Measurements from ENCODE around the gene ATM. TPM values are rescaled to one million over a fixed set of nuclear protein-coding genes. Genes with fewer than 3 reads are reported as not detected.

The ATM gene
- total RNA-seq, 1 experiment from 2014 or later = 529 TPM

- Histone ChIP-seq H3K27ac (ENCODE audit: low read length) (no peak overlapping the region), H3K9me3 (ENCODE audit: low read length) (no peaks in the 10 kb centered on the region), H3K4me2 (ENCODE audit: low read depth, low read length, poor library complexity, severe bottlenecking) (no peak overlapping the region), H3K4me3 (ENCODE audit: low read length) (no peak overlapping the region), H2AFZ (ENCODE audit: low read length) (no peak overlapping the region), H3K79me2 (ENCODE audit: low read length) (peaks cover 79% of the 10 kb centered on the region), H3K9me2 (replicated peaks; ENCODE audit: insufficient read depth, low read length) (no peaks in the 10 kb centered on the region), H3K4me1 (ENCODE audit: low read length) (no peaks in the 10 kb centered on the region), H3K9ac (ENCODE audit: low read length) (no peak overlapping the region), H3K36me3 (ENCODE audit: insufficient read depth, low read length) (peaks cover 84% of the 10 kb centered on the region), H3K27me3 (ENCODE audit: low read length) (no peaks in the 10 kb centered on the region), H4K20me1 (ENCODE audit: insufficient read depth, low read depth, low read length) (no peaks in the 10 kb centered on the region)
- DNase-seq = no peak
These were observed 12.8 kb downstream of the ATM start for GRCh38 chr11:108235633-108236032.

DNA sequence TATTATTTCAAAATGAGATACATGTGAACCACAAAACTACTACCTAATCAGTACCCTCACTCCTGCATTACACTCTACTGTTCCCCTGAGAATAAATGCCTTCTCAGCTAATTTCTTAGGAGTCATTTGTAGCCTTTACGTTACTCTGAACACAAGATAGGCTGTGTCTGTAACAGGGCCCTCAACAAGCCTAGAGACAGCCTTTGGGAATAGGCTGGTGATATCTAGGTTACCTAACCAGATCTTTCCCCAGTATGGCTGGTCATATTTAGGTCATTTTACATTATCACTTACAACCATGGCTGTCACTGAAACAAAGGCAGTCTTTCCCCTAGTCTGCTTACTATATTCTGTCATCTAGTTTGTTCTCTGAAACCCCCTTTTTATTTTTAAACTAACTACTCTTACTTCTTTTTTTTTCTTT, 14.2 kb downstream of the ATM start:
- DNase-seq = no peak
- Histone ChIP-seq H2AFZ (ENCODE audit: low read length) (no peak overlapping the region), H4K20me1 (ENCODE audit: insufficient read depth, low read depth, low read length) (no peaks in the 10 kb centered on the region), H3K36me3 (ENCODE audit: insufficient read depth, low read length) (peaks cover 82% of the 10 kb centered on the region), H3K27ac (ENCODE audit: low read length) (no peak overlapping the region), H3K9ac (ENCODE audit: low read length) (no peak overlapping the region), H3K9me3 (ENCODE audit: low read length) (no peaks in the 10 kb centered on the region), H3K9me2 (replicated peaks; ENCODE audit: insufficient read depth, low read length) (no peaks in the 10 kb centered on the region), H3K4me3 (ENCODE audit: low read length) (no peak overlapping the region), H3K27me3 (ENCODE audit: low read length) (no peaks in the 10 kb centered on the region), H3K79me2 (ENCODE audit: low read length) (peaks cover 77% of the 10 kb centered on the region), H3K4me2 (ENCODE audit: low read depth, low read length, poor library complexity, severe bottlenecking) (no peak overlapping the region), H3K4me1 (ENCODE audit: low read length) (no peaks in the 10 kb centered on the region)

- peaks cover 79% of the 10 kb centered on the region for H3K36me3 ChIP-seq (ENCODE audit: insufficient read depth, low read length)
- no peak overlapping the region for H2AFZ ChIP-seq (ENCODE audit: low read length)
- H3K9ac ChIP-seq (ENCODE audit: low read length) = no peak overlapping the region
- no peaks in the 10 kb centered on the region for H3K9me3 ChIP-seq (ENCODE audit: low read length)
- peaks cover 69% of the 10 kb centered on the region for H3K79me2 ChIP-seq (ENCODE audit: low read length)
- no peak overlapping the region for H3K4me2 ChIP-seq (ENCODE audit: low read depth, low read length, poor library complexity, severe bottlenecking)
- no peaks in the 10 kb centered on the region for H4K20me1 ChIP-seq (ENCODE audit: insufficient read depth, low read depth, low read length)
- H3K27me3 ChIP-seq (ENCODE audit: low read length) = no peaks in the 10 kb centered on the region
- H3K4me1 ChIP-seq (ENCODE audit: low read length) = no peaks in the 10 kb centered on the region
- H3K27ac ChIP-seq (ENCODE audit: low read length) = no peak overlapping the region
- DNase-seq = no peak
- H3K9me2 ChIP-seq (replicated peaks; ENCODE audit: insufficient read depth, low read length) = no peaks in the 10 kb centered on the region
- no peak overlapping the region for H3K4me3 ChIP-seq (ENCODE audit: low read length)
These were observed 16.2 kb downstream of the ATM start for GRCh38 chr11:108239076-108239475.

GRCh38 chr11:108241330-108242037, 18.6 kb downstream of the ATM start:
- H3K4me3 ChIP-seq (ENCODE audit: low read length) = no peak overlapping the region
- no peak overlapping the region for H3K27ac ChIP-seq (ENCODE audit: low read length)
- H3K9ac ChIP-seq (ENCODE audit: low read length) = no peak overlapping the region
- no peaks in the 10 kb centered on the region for H3K4me1 ChIP-seq (ENCODE audit: low read length)
- no peak overlapping the region for H3K4me2 ChIP-seq (ENCODE audit: low read depth, low read length, poor library complexity, severe bottlenecking)
- no peak overlapping the region for H2AFZ ChIP-seq (ENCODE audit: low read length)
- H3K9me3 ChIP-seq (ENCODE audit: low read length) = no peaks in the 10 kb centered on the region
- H4K20me1 ChIP-seq (ENCODE audit: insufficient read depth, low read depth, low read length) = no peaks in the 10 kb centered on the region
- no peaks in the 10 kb centered on the region for H3K9me2 ChIP-seq (replicated peaks; ENCODE audit: insufficient read depth, low read length)
- peaks cover 78% of the 10 kb centered on the region for H3K36me3 ChIP-seq (ENCODE audit: insufficient read depth, low read length)
- no peak for DNase-seq
- no peaks in the 10 kb centered on the region for H3K27me3 ChIP-seq (ENCODE audit: low read length)
- H3K79me2 ChIP-seq (ENCODE audit: low read length) = peaks cover 68% of the 10 kb centered on the region

- Histone ChIP-seq H3K9me2 (replicated peaks; ENCODE audit: insufficient read depth, low read length) (no peaks in the 10 kb centered on the region), H3K79me2 (ENCODE audit: low read length) (peaks cover 59% of the 10 kb centered on the region), H3K27me3 (ENCODE audit: low read length) (no peaks in the 10 kb centered on the region), H3K4me3 (ENCODE audit: low read length) (no peak overlapping the region), H4K20me1 (ENCODE audit: insufficient read depth, low read depth, low read length) (no peaks in the 10 kb centered on the region), H2AFZ (ENCODE audit: low read length) (no peak overlapping the region), H3K36me3 (ENCODE audit: insufficient read depth, low read length) (peaks cover 78% of the 10 kb centered on the region), H3K9me3 (ENCODE audit: low read length) (no peaks in the 10 kb centered on the region), H3K4me1 (ENCODE audit: low read length) (no peaks in the 10 kb centered on the region), H3K27ac (ENCODE audit: low read length) (no peak overlapping the region), H3K9ac (ENCODE audit: low read length) (no peak overlapping the region), H3K4me2 (ENCODE audit: low read depth, low read length, poor library complexity, severe bottlenecking) (no peak overlapping the region)
- no peak for DNase-seq
These were observed 19.6 kb downstream of the ATM start for GRCh38 chr11:108242422-108242821.

GRCh38 chr11:108246308-108246707, 23.4 kb downstream of the ATM start:
- H2AFZ ChIP-seq (ENCODE audit: low read length) = no peak overlapping the region
- no peak for DNase-seq
- H3K36me3 ChIP-seq (ENCODE audit: insufficient read depth, low read length) = peaks cover 79% of the 10 kb centered on the region
- H3K9me2 ChIP-seq (replicated peaks; ENCODE audit: insufficient read depth, low read length) = no peaks in the 10 kb centered on the region
- H3K4me1 ChIP-seq (ENCODE audit: low read length) = no peaks in the 10 kb centered on the region
- H3K4me2 ChIP-seq (ENCODE audit: low read depth, low read length, poor library complexity, severe bottlenecking) = no peak overlapping the region
- no peaks in the 10 kb centered on the region for H3K9me3 ChIP-seq (ENCODE audit: low read length)
- peaks cover 42% of the 10 kb centered on the region for H3K79me2 ChIP-seq (ENCODE audit: low read length)
- H3K27ac ChIP-seq (ENCODE audit: low read length) = no peak overlapping the region
- H3K27me3 ChIP-seq (ENCODE audit: low read length) = no peaks in the 10 kb centered on the region
- H4K20me1 ChIP-seq (ENCODE audit: insufficient read depth, low read depth, low read length) = no peaks in the 10 kb centered on the region
- no peak overlapping the region for H3K9ac ChIP-seq (ENCODE audit: low read length)
- no peak overlapping the region for H3K4me3 ChIP-seq (ENCODE audit: low read length)

GRCh38 chr11:108246885-108247284, 24.0 kb downstream of the ATM start:
- Histone ChIP-seq H3K4me2 (ENCODE audit: low read depth, low read length, poor library complexity, severe bottlenecking) (no peak overlapping the region), H3K4me3 (ENCODE audit: low read length) (no peak overlapping the region), H3K27ac (ENCODE audit: low read length) (no peak overlapping the region), H3K9me2 (replicated peaks; ENCODE audit: insufficient read depth, low read length) (no peaks in the 10 kb centered on the region), H3K36me3 (ENCODE audit: insufficient read depth, low read length) (peaks cover 80% of the 10 kb centered on the region), H2AFZ (ENCODE audit: low read length) (no peak overlapping the region), H3K79me2 (ENCODE audit: low read length) (peaks cover 42% of the 10 kb centered on the region), H4K20me1 (ENCODE audit: insufficient read depth, low read depth, low read length) (no peaks in the 10 kb centered on the region), H3K9ac (ENCODE audit: low read length) (no peak overlapping the region), H3K27me3 (ENCODE audit: low read length) (no peaks in the 10 kb centered on the region), H3K9me3 (ENCODE audit: low read length) (no peaks in the 10 kb centered on the region), H3K4me1 (ENCODE audit: low read length) (no peaks in the 10 kb centered on the region)
- no peak for DNase-seq

DNA sequence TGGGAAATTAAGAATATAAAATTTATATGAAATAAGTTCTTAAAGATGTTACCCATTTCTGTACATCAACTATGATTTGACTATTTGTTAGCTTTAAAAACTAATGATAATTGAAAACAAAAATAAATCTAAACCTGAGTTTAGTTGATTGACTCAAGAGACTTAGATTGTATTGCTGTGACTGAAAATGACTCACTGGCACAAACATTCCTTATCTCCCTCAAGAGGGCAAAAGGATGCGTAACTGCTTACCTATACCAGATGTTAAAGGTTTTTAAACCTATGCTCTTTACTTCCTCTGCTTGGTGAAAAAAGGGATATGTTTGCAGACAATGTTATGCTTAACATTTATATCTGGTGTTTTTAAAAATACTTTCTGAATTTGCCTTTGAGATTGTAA, 30.3 kb downstream of the ATM start:
- H3K27ac ChIP-seq (ENCODE audit: low read length) = no peak overlapping the region
- H2AFZ ChIP-seq (ENCODE audit: low read length) = no peak overlapping the region
- peaks cover 86% of the 10 kb centered on the region for H3K36me3 ChIP-seq (ENCODE audit: insufficient read depth, low read length)
- H3K4me2 ChIP-seq (ENCODE audit: low read depth, low read length, poor library complexity, severe bottlenecking) = no peak overlapping the region
- peaks cover 49% of the 10 kb centered on the region for H3K79me2 ChIP-seq (ENCODE audit: low read length)
- no peaks in the 10 kb centered on the region for H3K4me1 ChIP-seq (ENCODE audit: low read length)
- no peaks in the 10 kb centered on the region for H3K27me3 ChIP-seq (ENCODE audit: low read length)
- no peak overlapping the region for H3K9ac ChIP-seq (ENCODE audit: low read length)
- H3K9me2 ChIP-seq (replicated peaks; ENCODE audit: insufficient read depth, low read length) = no peaks in the 10 kb centered on the region
- DNase-seq = no peak
- H3K9me3 ChIP-seq (ENCODE audit: low read length) = no peaks in the 10 kb centered on the region
- no peaks in the 10 kb centered on the region for H4K20me1 ChIP-seq (ENCODE audit: insufficient read depth, low read depth, low read length)
- H3K4me3 ChIP-seq (ENCODE audit: low read length) = no peak overlapping the region

Measured in Karpas-422 (cell line).